CD4-positive, CD25-positive, alpha-beta regulatory T cell (primary cell): ENCODE results near the gene COL5A2. TPM values are rescaled to one million over a fixed set of nuclear protein-coding genes. Genes with fewer than 3 reads are reported as not detected.

ENCODE experiments used
- ATAC-seq, 2 donors: fragments of 150-1000 bp; cut with Tn5 transposase; one replicate each; pipeline ENCODE4 v1.10.0; 2021; ENCODE audit warnings: low read depth in 2 of 2, moderate number of reproducible peaks in 2 of 2, moderate library complexity in 1 of 2
- DNase-seq, 3 donors: peaks; one replicate each; pipeline versions ENCODE4 v3.0.0 to v3.0.0-alpha.2; 2012 to 2022; ENCODE audit warnings: mixed read lengths in 1 of 3
- H3K27ac ChIP-seq: one replicate; pipeline ENCODE4 v1.7.0; 2013; ENCODE audit warnings: mild to moderate bottlenecking, low read length; ENCODE audit not compliant: insufficient read depth, poor library complexity, severe bottlenecking
- H3K27me3 ChIP-seq: one replicate; pipeline ENCODE4 v1.7.0; 2013; ENCODE audit warnings: low read length; ENCODE audit not compliant: control insufficient read depth, insufficient read depth
- H3K36me3 ChIP-seq: one replicate; pipeline ENCODE4 v1.7.0; 2013; ENCODE audit warnings: mild to moderate bottlenecking, low read length, moderate library complexity; ENCODE audit not compliant: control insufficient read depth, insufficient read depth
- H3K4me1 ChIP-seq: 2 replicates; pipeline ENCODE4 v1.7.0; 2013; ENCODE audit warnings: mild to moderate bottlenecking, low read length; ENCODE audit not compliant: insufficient read depth, control insufficient read depth, poor library complexity, severe bottlenecking
- H3K4me3 ChIP-seq: one replicate; pipeline ENCODE4 v1.7.0; 2013; ENCODE audit warnings: low read depth, mild to moderate bottlenecking, low read length, moderate library complexity
- H3K9me3 ChIP-seq, 2 experiments: 1 replicate in 1 of 2; 2 replicates in 1 of 2; pipeline ENCODE4 v1.7.0; 2013; ENCODE audit warnings: low read length in 2 of 2, mild to moderate bottlenecking in 1 of 2, moderate library complexity in 1 of 2; ENCODE audit not compliant: control insufficient read depth in 2 of 2
- H3K27ac Mint-ChIP-seq, 3 donors: one replicate each; pipeline ENCODE4 v1.8.0; 2020 to 2022; ENCODE audit warnings: mild to moderate bottlenecking in 3 of 3, mixed read lengths in 3 of 3, moderate library complexity in 2 of 3
- H3K27me3 Mint-ChIP-seq: one replicate; pipeline ENCODE4 v1.8.0; 2022; ENCODE audit warnings: mild to moderate bottlenecking, mixed read lengths
- H3K36me3 Mint-ChIP-seq: one replicate; pipeline ENCODE4 v1.8.0; 2020; ENCODE audit warnings: mixed read lengths
- H3K4me1 Mint-ChIP-seq, 4 donors: one replicate each; pipeline ENCODE4 v1.8.0; 2020 to 2022; ENCODE audit warnings: mixed read lengths in 4 of 4, mild to moderate bottlenecking in 1 of 4
- H3K4me3 Mint-ChIP-seq, 4 donors: one replicate each; pipeline ENCODE4 v1.8.0; 2020 to 2022; ENCODE audit warnings: mild to moderate bottlenecking in 4 of 4, mixed read lengths in 4 of 4, moderate library complexity in 3 of 4
- H3K9me3 Mint-ChIP-seq, 7 donors: one replicate each; pipeline ENCODE4 v1.8.0; 2020 to 2022; ENCODE audit warnings: mixed read lengths in 7 of 7, mild to moderate bottlenecking in 3 of 7, moderate library complexity in 2 of 7
- polyA plus RNA-seq, 4 donors: library from polyadenylated mRNA; unstranded; fragments of 300-500 nt; fragmentation: Illumina TruSeq; gene quantifications; one replicate each; pipeline ENCODE4 v1.2.3, GENCODE V29; 2021
- total RNA-seq: library from RNA; stranded (reverse); gene quantifications from one replicate; pipeline ENCODE4 v1.2.3, GENCODE V29; 2022

COL5A2 gene
- total and polyA plus RNA-seq, 5 donors from 2014 or later: 0.15 to 0.25 (median 0.22) TPM; not detected in 2

DNA sequence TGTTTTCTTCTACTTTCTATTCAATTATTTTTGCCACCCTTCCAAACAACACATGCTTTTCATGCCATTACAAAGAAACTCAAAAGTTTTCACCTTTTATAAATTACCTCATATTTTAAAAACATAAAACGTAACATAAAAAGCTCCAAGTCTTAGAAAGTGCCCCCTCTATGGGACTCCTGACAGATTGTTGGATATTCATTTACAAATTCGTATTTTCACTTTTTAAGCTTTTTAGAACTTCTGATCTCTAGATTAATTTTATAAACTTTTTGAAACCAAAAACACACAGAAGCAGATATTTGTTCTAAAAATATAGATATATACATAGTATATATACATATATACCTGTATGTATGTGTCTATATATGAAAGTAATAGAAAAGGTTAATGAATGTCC, 1.5 kb downstream of the COL5A2 start:
- Mint-ChIP-seq H3K27ac (no peak overlapping the region), H3K4me1 (peaks cover 0 to 13% (median 6%) of the 10 kb centered on the region in 4 donors), H3K9me3 (peaks cover 0 to 5% (median 0%) of the 10 kb centered on the region in 7 donors), H3K4me3 (no peak overlapping the region), H3K27me3 (no peaks in the 10 kb centered on the region), H3K36me3 (no peaks in the 10 kb centered on the region)
- peaks cover 1% of the 10 kb centered on the region for H3K27me3 ChIP-seq
- H3K4me3 ChIP-seq: no peak overlapping the region
- DNase-seq (no peak), ATAC-seq (no peak)
- no peaks in the 10 kb centered on the region for H3K36me3 ChIP-seq
- H3K9me3 ChIP-seq: no peaks in the 10 kb centered on the region
- H3K27ac ChIP-seq: no peak overlapping the region
- H3K4me1 ChIP-seq: no peaks in the 10 kb centered on the region

GRCh38 chr2:189177251-189177840, 2.2 kb downstream of the COL5A2 start:
- Histone ChIP-seq H3K27ac (no peak overlapping the region), H3K4me3 (no peak overlapping the region), H3K9me3 (no peaks in the 10 kb centered on the region), H3K36me3 (no peaks in the 10 kb centered on the region), H3K27me3 (peaks cover 1% of the 10 kb centered on the region), H3K4me1 (no peaks in the 10 kb centered on the region)
- peaks cover 0 to 5% (median 0%) of the 10 kb centered on the region in 7 donors for H3K9me3 Mint-ChIP-seq
- ATAC-seq (no peak), DNase-seq (no peak)
- no peaks in the 10 kb centered on the region for H3K27me3 Mint-ChIP-seq
- H3K36me3 Mint-ChIP-seq: no peaks in the 10 kb centered on the region
- H3K27ac Mint-ChIP-seq: no peak overlapping the region
- H3K4me3 Mint-ChIP-seq: no peak overlapping the region
- peaks cover 0 to 13% (median 6%) of the 10 kb centered on the region in 4 donors for H3K4me1 Mint-ChIP-seq

DNA sequence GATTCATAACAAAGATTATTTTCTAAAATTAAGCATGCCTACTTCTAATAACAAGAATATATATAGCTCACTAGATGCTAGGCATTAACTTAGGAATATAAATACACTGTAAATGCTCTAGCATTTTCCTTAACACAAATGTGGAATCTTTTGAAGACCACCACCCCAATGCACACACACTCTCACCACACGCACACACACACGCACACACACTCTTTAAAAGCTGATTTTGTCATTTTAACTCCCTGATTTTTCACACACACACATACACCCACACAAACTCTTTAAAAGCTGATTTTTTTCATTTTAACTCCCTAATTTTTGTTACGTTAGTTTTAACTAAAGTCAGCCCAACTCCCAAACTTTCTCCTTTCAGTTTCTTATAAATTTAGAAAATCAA, 3.0 kb downstream of the COL5A2 start:
- H3K4me1 ChIP-seq: no peaks in the 10 kb centered on the region
- no peak overlapping the region for H3K4me3 ChIP-seq
- H3K9me3 ChIP-seq: no peaks in the 10 kb centered on the region
- Mint-ChIP-seq H3K4me1 (peaks cover 0 to 13% (median 6%) of the 10 kb centered on the region in 4 donors), H3K9me3 (peaks cover 0 to 5% (median 0%) of the 10 kb centered on the region in 7 donors), H3K27me3 (no peaks in the 10 kb centered on the region), H3K4me3 (no peak overlapping the region), H3K27ac (no peak overlapping the region), H3K36me3 (no peaks in the 10 kb centered on the region)
- ATAC-seq (no peak), DNase-seq (no peak)
- no peak overlapping the region for H3K27ac ChIP-seq
- peaks cover 1% of the 10 kb centered on the region for H3K27me3 ChIP-seq
- no peaks in the 10 kb centered on the region for H3K36me3 ChIP-seq

DNA sequence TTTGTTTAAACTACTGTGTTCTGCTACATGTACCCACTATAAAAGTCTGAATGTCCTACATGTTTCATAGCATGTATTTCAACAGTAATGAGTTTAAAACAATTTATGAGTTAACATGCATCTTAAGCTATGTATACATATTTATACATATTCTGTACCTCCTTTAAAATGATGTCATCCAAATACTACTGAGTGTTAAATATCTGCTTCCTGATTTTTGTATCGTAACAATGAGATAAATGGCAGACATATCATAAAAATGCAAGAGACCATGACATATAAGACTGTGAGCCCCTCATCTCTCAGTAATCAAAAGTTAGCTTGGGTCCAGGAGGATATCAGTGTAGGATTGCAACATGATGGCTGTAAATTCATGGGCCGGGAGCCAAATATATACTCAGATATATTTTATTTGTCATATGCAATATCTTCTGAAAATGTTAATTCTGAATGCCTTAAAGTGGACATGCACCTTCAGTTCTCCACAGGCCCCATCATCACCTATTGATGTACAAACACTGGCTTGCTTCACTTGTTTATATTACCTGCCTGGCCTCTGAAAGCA, 3.6 kb downstream of the COL5A2 start:
- Histone ChIP-seq H3K27me3 (peaks cover 1% of the 10 kb centered on the region), H3K36me3 (no peaks in the 10 kb centered on the region), H3K4me1 (no peaks in the 10 kb centered on the region), H3K4me3 (no peak overlapping the region), H3K9me3 (no peaks in the 10 kb centered on the region), H3K27ac (no peak overlapping the region)
- Mint-ChIP-seq H3K4me3 (no peak overlapping the region), H3K27ac (no peak overlapping the region), H3K4me1 (peaks cover 0 to 13% (median 6%) of the 10 kb centered on the region in 4 donors), H3K9me3 (peaks cover 0 to 5% (median 0%) of the 10 kb centered on the region in 7 donors), H3K27me3 (no peaks in the 10 kb centered on the region), H3K36me3 (no peaks in the 10 kb centered on the region)
- no peak for DNase-seq
- ATAC-seq: no peak

DNA sequence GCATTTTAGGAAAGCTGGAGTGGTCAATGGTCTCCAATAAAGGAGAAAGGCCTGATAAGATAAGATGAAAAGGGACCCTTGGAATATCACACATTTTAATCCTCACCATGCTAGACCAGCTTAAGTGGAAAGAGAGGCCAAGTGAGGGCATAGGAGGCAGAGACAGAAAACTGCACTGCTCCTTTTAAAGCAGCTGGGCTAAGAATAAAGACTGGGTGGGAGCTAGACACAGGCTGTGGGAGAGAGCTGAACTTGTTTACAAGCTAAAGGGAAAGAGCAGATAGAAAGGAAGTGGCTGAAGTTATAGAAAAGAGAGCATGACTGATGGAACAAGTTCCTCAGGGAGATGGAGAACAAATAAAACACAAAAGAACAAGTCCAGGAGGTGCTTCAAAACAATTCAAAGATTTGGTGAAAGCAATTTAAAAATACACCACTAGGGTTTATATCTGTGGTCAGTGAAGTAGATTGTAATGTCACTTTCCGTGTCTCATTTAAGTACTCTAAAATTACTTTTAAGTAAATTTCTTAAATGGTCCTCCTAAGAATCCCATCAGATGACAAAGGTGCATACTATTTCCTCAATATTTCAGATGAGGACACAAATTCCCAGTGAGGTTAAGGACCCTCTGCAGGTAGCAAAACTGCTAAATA, 7.5 kb downstream of the COL5A2 start:
- Histone ChIP-seq H3K27ac (no peak overlapping the region), H3K4me3 (no peak overlapping the region), H3K4me1 (no peaks in the 10 kb centered on the region), H3K36me3 (no peaks in the 10 kb centered on the region), H3K9me3 (no peaks in the 10 kb centered on the region), H3K27me3 (no peaks in the 10 kb centered on the region)
- ATAC-seq (no peak), DNase-seq (no peak)
- H3K36me3 Mint-ChIP-seq: no peaks in the 10 kb centered on the region
- H3K27me3 Mint-ChIP-seq: no peaks in the 10 kb centered on the region
- no peak overlapping the region for H3K27ac Mint-ChIP-seq
- H3K4me3 Mint-ChIP-seq: no peak overlapping the region
- peaks cover 0 to 3% (median 0%) of the 10 kb centered on the region in 7 donors for H3K9me3 Mint-ChIP-seq
- no peaks in the 10 kb centered on the region for H3K4me1 Mint-ChIP-seq

GRCh38 chr2:189168856-189169499, 10.6 kb downstream of the COL5A2 start:
- H3K27ac Mint-ChIP-seq: no peak overlapping the region
- H3K36me3 Mint-ChIP-seq: no peaks in the 10 kb centered on the region
- Histone ChIP-seq H3K4me3 (no peak overlapping the region), H3K4me1 (no peaks in the 10 kb centered on the region), H3K9me3 (no peaks in the 10 kb centered on the region), H3K27me3 (no peaks in the 10 kb centered on the region), H3K27ac (no peak overlapping the region), H3K36me3 (no peaks in the 10 kb centered on the region)
- ATAC-seq: no peak
- DNase-seq: no peak
- H3K4me3 Mint-ChIP-seq: no peak overlapping the region
- H3K27me3 Mint-ChIP-seq: no peaks in the 10 kb centered on the region
- H3K4me1 Mint-ChIP-seq: no peaks in the 10 kb centered on the region
- no peaks in the 10 kb centered on the region for H3K9me3 Mint-ChIP-seq

DNA sequence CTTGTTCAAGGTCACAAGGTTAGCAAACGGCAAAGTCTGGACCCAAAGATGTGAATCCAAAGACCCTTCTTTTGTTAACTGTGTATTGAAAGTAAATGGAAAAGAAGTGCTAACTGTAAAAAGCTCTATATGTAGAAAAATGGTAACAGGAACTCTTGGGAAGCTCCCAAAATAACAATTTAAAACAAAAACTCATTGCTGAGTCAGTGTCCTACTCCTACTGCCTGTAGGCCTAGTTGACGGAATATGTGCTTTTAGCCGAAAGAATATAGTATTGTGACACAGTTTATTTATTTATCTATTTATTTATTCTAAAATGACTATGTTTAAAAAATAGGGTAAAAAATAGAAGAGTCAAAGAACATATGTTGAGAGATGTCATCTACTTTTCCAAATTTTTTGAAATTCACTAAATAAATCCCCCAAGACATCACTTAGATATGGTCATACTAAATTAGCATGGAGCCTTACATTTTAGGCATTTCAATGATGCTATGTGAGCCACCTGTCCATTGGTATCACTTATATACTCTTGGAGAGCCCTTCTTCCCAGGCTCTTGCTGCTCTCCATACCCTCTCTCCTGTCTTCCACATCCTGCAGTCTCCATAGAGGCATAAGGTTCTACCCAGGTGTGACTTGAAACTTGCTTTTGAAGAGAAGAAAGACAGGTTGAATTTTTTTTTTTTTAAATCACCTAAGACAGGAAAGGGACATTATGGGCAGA, 13.7 kb downstream of the COL5A2 start:
- DNase-seq (no peak), ATAC-seq (no peak)
- H3K27ac Mint-ChIP-seq: no peak overlapping the region

More for the DNA sequence above, 13.7 kb downstream of the COL5A2 start:
- no peaks in the 10 kb centered on the region for H3K27me3 ChIP-seq
- Mint-ChIP-seq H3K36me3 (no peaks in the 10 kb centered on the region), H3K27me3 (peaks cover 4% of the 10 kb centered on the region), H3K4me3 (no peak overlapping the region), H3K4me1 (no peaks in the 10 kb centered on the region), H3K9me3 (no peaks in the 10 kb centered on the region)
- H3K36me3 ChIP-seq: no peaks in the 10 kb centered on the region
- no peak overlapping the region for H3K4me3 ChIP-seq
- no peaks in the 10 kb centered on the region for H3K4me1 ChIP-seq
- no peaks in the 10 kb centered on the region for H3K9me3 ChIP-seq
- H3K27ac ChIP-seq: no peak overlapping the region
